Measurements from ENCODE around the gene SCAF8. TPM values are rescaled to one million over a fixed set of nuclear protein-coding genes. Genes with fewer than 3 reads are reported as not detected.

Gene SCAF8
- total RNA-seq, 2 donors from 2014 or later = 44.4 to 46.9 TPM

DNA sequence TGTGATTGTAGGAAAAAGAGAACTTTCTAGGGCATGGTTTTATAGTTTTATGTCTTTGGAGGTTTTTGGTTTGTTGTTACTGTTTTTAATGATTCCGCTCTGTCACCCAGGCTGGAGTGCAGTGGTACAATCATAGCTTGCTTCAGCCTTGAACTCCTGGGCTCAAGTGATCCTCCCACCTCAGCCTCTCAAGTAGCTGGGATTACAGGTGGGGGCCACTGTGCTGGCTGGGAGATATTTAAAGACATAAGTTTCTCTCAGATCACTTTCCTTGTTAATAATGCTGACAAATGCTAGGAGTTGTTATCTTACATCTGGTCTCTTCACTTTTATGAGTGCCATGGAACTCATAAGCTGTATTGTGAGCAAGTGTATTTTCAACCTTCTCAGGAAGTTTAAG lies 116.3 kb downstream of the SCAF8 start:
- no peaks in the 10 kb centered on the region for H3K9me3 ChIP-seq
- no peaks in the 10 kb centered on the region for H3K36me3 ChIP-seq
- H3K27me3 ChIP-seq = no peaks in the 10 kb centered on the region
- no peak overlapping the region for H3K27ac ChIP-seq
- no peak for DNase-seq (ENCODE audit: low spot score)
- TF ChIP-seq, protein P1, sequence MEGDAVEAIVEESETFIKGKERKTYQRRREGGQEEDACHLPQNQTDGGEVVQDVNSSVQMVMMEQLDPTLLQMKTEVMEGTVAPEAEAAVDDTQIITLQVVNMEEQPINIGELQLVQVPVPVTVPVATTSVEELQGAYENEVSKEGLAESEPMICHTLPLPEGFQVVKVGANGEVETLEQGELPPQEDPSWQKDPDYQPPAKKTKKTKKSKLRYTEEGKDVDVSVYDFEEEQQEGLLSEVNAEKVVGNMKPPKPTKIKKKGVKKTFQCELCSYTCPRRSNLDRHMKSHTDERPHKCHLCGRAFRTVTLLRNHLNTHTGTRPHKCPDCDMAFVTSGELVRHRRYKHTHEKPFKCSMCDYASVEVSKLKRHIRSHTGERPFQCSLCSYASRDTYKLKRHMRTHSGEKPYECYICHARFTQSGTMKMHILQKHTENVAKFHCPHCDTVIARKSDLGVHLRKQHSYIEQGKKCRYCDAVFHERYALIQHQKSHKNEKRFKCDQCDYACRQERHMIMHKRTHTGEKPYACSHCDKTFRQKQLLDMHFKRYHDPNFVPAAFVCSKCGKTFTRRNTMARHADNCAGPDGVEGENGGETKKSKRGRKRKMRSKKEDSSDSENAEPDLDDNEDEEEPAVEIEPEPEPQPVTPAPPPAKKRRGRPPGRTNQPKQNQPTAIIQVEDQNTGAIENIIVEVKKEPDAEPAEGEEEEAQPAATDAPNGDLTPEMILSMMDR (IDR thresholded peaks at IDR 0.05) = no peak
- peaks cover 0 to 4% of the 10 kb centered on the region in 2 donors for H3K4me1 ChIP-seq
- H3K4me3 ChIP-seq = no peak overlapping the region

DNA sequence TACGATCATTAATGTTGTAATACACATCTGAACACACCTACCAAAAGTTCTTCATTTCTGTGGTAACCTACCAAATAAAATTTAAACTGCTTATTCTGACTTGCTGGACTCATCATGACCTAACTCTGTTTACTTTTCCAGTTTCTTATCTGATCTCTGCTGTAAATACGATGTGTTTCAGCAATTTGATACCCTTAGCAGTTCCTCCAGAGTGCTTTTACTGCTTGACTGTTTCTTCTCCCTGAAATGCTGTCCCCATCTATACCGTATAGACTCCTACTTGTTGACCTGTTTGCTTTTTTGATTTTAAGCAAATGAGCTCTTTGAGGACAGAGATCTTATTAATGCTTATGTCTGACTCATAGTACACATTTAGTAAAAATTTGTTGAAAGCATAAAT lies 119.5 kb downstream of the SCAF8 start:
- no peaks in the 10 kb centered on the region for H3K9me3 ChIP-seq
- H3K36me3 ChIP-seq = no peaks in the 10 kb centered on the region
- no peak for DNase-seq (ENCODE audit: low spot score)
- no peak overlapping the region for H3K27ac ChIP-seq
- peaks cover 0 to 4% of the 10 kb centered on the region in 2 donors for H3K4me1 ChIP-seq
- H3K4me3 ChIP-seq = no peak overlapping the region
- H3K27me3 ChIP-seq = no peaks in the 10 kb centered on the region
- TF ChIP-seq, protein P1 (IDR thresholded peaks at IDR 0.05) = no peak

DNA sequence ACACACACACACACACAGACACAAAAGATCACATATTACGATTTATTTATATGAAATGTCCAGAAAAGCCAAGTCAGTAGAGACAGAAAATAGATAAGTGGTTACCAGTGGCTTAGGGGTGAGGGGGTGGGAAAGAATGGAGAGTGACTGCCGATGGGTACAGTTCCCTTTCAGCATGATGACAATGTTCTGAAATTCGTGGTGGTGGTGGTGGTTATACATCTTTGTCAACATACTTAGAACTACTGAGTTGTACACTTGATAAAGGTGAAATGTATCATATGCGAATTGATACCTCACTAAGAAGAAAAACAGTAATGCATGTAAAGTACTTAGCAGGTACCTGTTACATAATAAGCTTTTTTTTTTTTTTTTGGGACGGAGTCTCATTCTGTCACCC lies 124.3 kb downstream of the SCAF8 start:
- Histone ChIP-seq H3K4me1 (no peaks in the 10 kb centered on the region), H3K36me3 (no peaks in the 10 kb centered on the region), H3K27ac (no peak overlapping the region), H3K9me3 (no peaks in the 10 kb centered on the region), H3K4me3 (no peak overlapping the region), H3K27me3 (no peaks in the 10 kb centered on the region)
- DNase-seq (ENCODE audit: low spot score) = no peak
- TF ChIP-seq, protein P1 (IDR thresholded peaks at IDR 0.05) = no peak

DNA sequence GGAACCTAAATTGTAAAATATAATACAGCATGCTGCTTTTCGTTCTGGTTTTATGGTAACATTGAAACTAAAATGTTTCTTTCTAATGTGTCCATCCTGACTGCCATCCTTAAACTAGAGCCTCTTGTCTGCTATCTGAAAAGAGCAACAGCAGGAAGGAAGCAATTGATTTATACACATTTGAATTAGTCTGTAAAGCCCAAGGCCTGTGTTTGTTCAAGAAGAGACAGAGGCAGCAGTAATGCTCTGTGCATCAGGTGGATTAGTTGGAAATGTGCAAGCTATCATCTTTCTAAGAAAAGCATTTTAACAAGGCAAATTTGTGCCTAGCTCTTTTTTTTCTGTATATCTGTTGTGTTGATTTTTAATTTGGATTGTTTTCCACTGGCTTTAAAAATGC lies 128.6 kb downstream of the SCAF8 start:
- Histone ChIP-seq H3K36me3 (no peaks in the 10 kb centered on the region), H3K9me3 (no peaks in the 10 kb centered on the region), H3K4me3 (no peak overlapping the region), H3K4me1 (peaks cover 0 to 8% of the 10 kb centered on the region in 2 donors), H3K27me3 (no peaks in the 10 kb centered on the region), H3K27ac (no peak overlapping the region)
- TF ChIP-seq, protein P1 (IDR thresholded peaks at IDR 0.05) = no peak
- no peak for DNase-seq (ENCODE audit: low spot score)

DNA sequence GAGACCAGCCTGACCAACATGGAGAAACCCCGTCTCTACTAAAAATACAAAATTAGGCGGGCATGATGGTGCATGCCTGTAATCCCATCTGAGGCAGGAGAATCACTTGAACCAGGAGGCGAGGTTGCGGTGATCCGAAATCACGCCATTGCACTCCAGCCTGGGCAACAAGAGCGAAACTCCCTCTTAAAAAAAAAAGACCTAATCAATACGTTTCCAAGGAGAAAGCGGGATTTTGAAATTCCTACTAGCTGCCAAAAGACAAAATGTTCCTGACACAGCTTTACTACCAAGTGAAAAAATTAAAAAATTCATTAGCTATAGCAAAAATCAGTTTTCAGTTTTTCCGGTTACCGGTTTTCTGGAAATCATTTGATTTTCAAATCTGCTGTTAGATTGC lies 129.3 kb downstream of the SCAF8 start:
- H3K36me3 ChIP-seq = no peaks in the 10 kb centered on the region
- H3K27me3 ChIP-seq = no peaks in the 10 kb centered on the region
- no peak overlapping the region for H3K27ac ChIP-seq
- H3K4me3 ChIP-seq = no peak overlapping the region
- TF ChIP-seq, protein P1 (IDR thresholded peaks at IDR 0.05) = no peak
- no peak for DNase-seq (ENCODE audit: low spot score)
- no peaks in the 10 kb centered on the region for H3K9me3 ChIP-seq
- H3K4me1 ChIP-seq = peaks cover 0 to 8% of the 10 kb centered on the region in 2 donors

DNA sequence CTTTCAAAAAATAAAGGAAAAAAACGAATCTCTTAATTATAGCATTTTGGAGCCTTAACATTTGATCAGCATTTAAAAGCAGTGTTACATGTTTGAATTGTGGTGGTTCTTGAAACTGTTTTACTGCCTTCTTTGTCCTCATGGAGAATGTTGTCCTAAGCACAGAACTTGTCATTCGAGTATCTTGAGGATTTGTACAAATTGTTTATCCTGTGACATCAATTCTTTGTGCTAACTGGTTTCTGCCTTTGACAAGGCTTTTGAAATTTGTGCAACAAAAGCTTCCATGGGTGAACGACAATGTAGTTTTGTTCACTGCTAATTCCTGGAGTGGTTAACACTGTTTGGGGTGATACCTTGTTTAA lies 130.8 kb downstream of the SCAF8 start:
- no peak for DNase-seq (ENCODE audit: low spot score)
- peaks cover 0 to 8% of the 10 kb centered on the region in 2 donors for H3K4me1 ChIP-seq
- no peak overlapping the region for H3K27ac ChIP-seq
- TF ChIP-seq, protein P1 (IDR thresholded peaks at IDR 0.05) = no peak
- H3K36me3 ChIP-seq = no peaks in the 10 kb centered on the region
- no peak overlapping the region for H3K4me3 ChIP-seq
- no peaks in the 10 kb centered on the region for H3K27me3 ChIP-seq
- no peaks in the 10 kb centered on the region for H3K9me3 ChIP-seq
